ENCODE data around the gene TOX4. TPM values are rescaled to one million over a fixed set of nuclear protein-coding genes. Genes with fewer than 3 reads are reported as not detected.

Gene TOX4
- total RNA-seq: 10 to 100 TPM; 22.7 to 75.3 (median 64.4) TPM
- 10 to 100 TPM; 21.8 to 73.8 TPM for polyA plus RNA-seq
- long read RNA-seq, donor 1, full-length matches to known transcripts: 13 of 39 reads
- long read RNA-seq, donor 1, partial matches to known transcripts: 15 of 39 reads
- long read RNA-seq, donor 1, other reads (novel, unspliced or antisense): 11 of 39 reads
- long read RNA-seq, donor 2, full-length matches to known transcripts: 9 of 56 reads
- long read RNA-seq, donor 2, partial matches to known transcripts: 47 of 56 reads
- long read RNA-seq, donor 2, other reads (novel, unspliced or antisense): 0 of 56 reads
- long read RNA-seq, donor 3, full-length matches to known transcripts: 14 of 38 reads
- long read RNA-seq, donor 3, partial matches to known transcripts: 20 of 38 reads
- long read RNA-seq, donor 3, other reads (novel, unspliced or antisense): 4 of 38 reads

GRCh38 chr14:21476925-21477681 lies at the start of gene TOX4, which contains the start of gene RAB2B:
TSS of gene TOX4 (plus strand) at chr14:21477195. CDS start at chr14:21477279, 84 bp downstream.
TSS of gene RAB2B (minus strand) at chr14:21476959. CDS start at chr14:21476872, 87 bp downstream.
- H3K27me3 ChIP-seq: no peaks in the 10 kb centered on the region
- H3K4me3 ChIP-seq: peak within 1 kb of the TSS; percentile 79
- no peaks in the 10 kb centered on the region for H3K36me3 ChIP-seq
- intact Hi-C loops (cut with DNase I): loop anchor here in 1 of 4 donors (2.0 kb wide), 1 partner anchor 20 kb away; the partner anchor contains the start of gene CHD8
- H3K4me1 ChIP-seq (ENCODE audit: insufficient read depth): peaks cover 5% of the 10 kb centered on the region
- peak within 1 kb of the TSS; percentile 58 to 66 for H3K27ac ChIP-seq
- DNase-seq: peak; percentile 92 to 96 (median 94)
- TF ChIP-seq CTCF (IDR thresholded peaks at IDR 0.05) (peak; percentile 96 to 99 (median 98)), POLR2A (IDR thresholded peaks at IDR 0.05) (peak; percentile 80), EP300 (IDR thresholded peaks at IDR 0.05) (peak; percentile 35)
- WGBS, 3 donors: 0 to 1% (median 0%) methylated on average over 49 of the region's 49 CpGs
- H3K9me3 ChIP-seq: no peaks in the 10 kb centered on the region

- H3K9me3 ChIP-seq: no peaks in the 10 kb centered on the region
- TF ChIP-seq POLR2A (IDR thresholded peaks at IDR 0.05): no peak
- H3K4me1 ChIP-seq (ENCODE audit: insufficient read depth): no peaks in the 10 kb centered on the region
- no peaks in the 10 kb centered on the region for H3K36me3 ChIP-seq
- H3K27me3 ChIP-seq: no peaks in the 10 kb centered on the region
- H3K27ac ChIP-seq: no peak overlapping the region
- H3K4me3 ChIP-seq: no peak overlapping the region
- 66 to 85% (median 69%) methylated on average over 4 of the region's 4 CpGs for WGBS, 3 donors
- intact Hi-C loops (cut with DNase I): no loop called here
- no peak for DNase-seq
These were observed 48.1 kb upstream of the TOX4 start for GRCh38 chr14:21428930-21429329.

- no peak overlapping the region for H3K27ac ChIP-seq
- no peak overlapping the region for H3K4me3 ChIP-seq
- intact Hi-C loops (cut with DNase I): loop anchor here in 1 of 4 donors (10.0 kb wide), 1 partner anchor 46 kb away; the partner anchor contains the start of gene SUPT16H
- no peaks in the 10 kb centered on the region for H3K4me1 ChIP-seq (ENCODE audit: insufficient read depth)
- no peaks in the 10 kb centered on the region for H3K9me3 ChIP-seq
- no peaks in the 10 kb centered on the region for H3K36me3 ChIP-seq
- no peaks in the 10 kb centered on the region for H3K27me3 ChIP-seq
- DNase-seq: no peak
- 93 to 98% (median 97%) methylated on average over 2 of the region's 2 CpGs for WGBS, 3 donors
- no peak for TF ChIP-seq EP300 (IDR thresholded peaks at IDR 0.05)
- no peak for TF ChIP-seq CTCF (IDR thresholded peaks at IDR 0.05)
- TF ChIP-seq POLR2A (IDR thresholded peaks at IDR 0.05): no peak
These were observed 45.9 kb upstream of the TOX4 start for GRCh38 chr14:21431126-21431525.

GRCh38 chr14:21436567-21437062 lies 40.4 kb upstream of the TOX4 start:
- WGBS, 3 donors: 0% methylated on average over 11 of the region's 11 CpGs
- intact Hi-C loops (cut with DNase I): loop anchor here in 1 of 4 donors (10.0 kb wide), 1 partner anchor 52 kb away; the partner anchor contains the start of gene SUPT16H
- Histone ChIP-seq H3K27ac (peak overlapping the region in 1 of 2 donors; percentile 86), H3K4me3 (peak overlapping the region; percentile 91), H3K27me3 (no peaks in the 10 kb centered on the region), H3K4me1 (ENCODE audit: insufficient read depth) (peaks cover 5% of the 10 kb centered on the region), H3K9me3 (peaks cover 0 to 3% of the 10 kb centered on the region in 2 donors), H3K36me3 (no peaks in the 10 kb centered on the region)
- TF ChIP-seq POLR2A (IDR thresholded peaks at IDR 0.05) (no peak), EP300 (IDR thresholded peaks at IDR 0.05) (no peak), CTCF (IDR thresholded peaks at IDR 0.05) (no peak)
- DNase-seq: no peak

All from ovary (tissue), 10 donors.